CD14-positive monocyte (primary cell): ENCODE data around the gene TRAF3IP3. TPM values are rescaled to one million over a fixed set of nuclear protein-coding genes. Genes with fewer than 3 reads are reported as not detected.

Source experiments
- DNase-seq, 3 donors: peaks; one replicate each; pipeline ENCODE4 v3.0.0-alpha.2; 2011 to 2022
- H2AFZ ChIP-seq: 2 replicates; pipeline ENCODE4 v1.6.0; 2012; ENCODE audit warnings: mild to moderate bottlenecking, low read depth, low read length, inconsistent platforms; ENCODE audit not compliant: insufficient read depth, poor library complexity, severe bottlenecking
- H3K27ac ChIP-seq, 2 donors: 1 replicate in 1 of 2; 2 replicates in 1 of 2; pipeline ENCODE4 v1.5.1; 2012 to 2013; ENCODE audit warnings: low read length in 2 of 2, control low read depth in 1 of 2, inconsistent platforms in 1 of 2, low read depth in 1 of 2, mild to moderate bottlenecking in 1 of 2
- H3K27me3 ChIP-seq, 2 donors: one replicate each; pipeline versions ENCODE4 v1.6.0 to v1.6.1; 2011 to 2013; ENCODE audit warnings: low read length in 2 of 2; ENCODE audit not compliant: control insufficient read depth in 2 of 2, insufficient read depth in 2 of 2
- H3K36me3 ChIP-seq, 2 donors: replicated peaks in 1 of 2; 1 replicate in 1 of 2; 2 replicates in 1 of 2; pipeline versions ENCODE4 v1.5.1 to v1.6.1; 2012 to 2013; ENCODE audit warnings: low read length in 2 of 2, control low read depth in 1 of 2, inconsistent platforms in 1 of 2, mild to moderate bottlenecking in 1 of 2; ENCODE audit not compliant: insufficient read depth in 2 of 2, control insufficient read depth in 1 of 2
- H3K4me1 ChIP-seq, 2 donors: 1 replicate in 1 of 2; 2 replicates in 1 of 2; pipeline versions ENCODE4 v1.5.1 to v1.6.1; 2012 to 2013; ENCODE audit warnings: low read length in 2 of 2, control low read depth in 1 of 2, inconsistent platforms in 1 of 2, mild to moderate bottlenecking in 1 of 2, moderate library complexity in 1 of 2; ENCODE audit not compliant: insufficient read depth in 2 of 2, control insufficient read depth in 1 of 2
- H3K4me2 ChIP-seq: replicated peaks from 2 replicates; pipeline ENCODE3; 2012; ENCODE audit warnings: low read length, moderate library complexity, mild to moderate bottlenecking; ENCODE audit not compliant: poor library complexity, severe bottlenecking; ENCODE audit errors: extremely low read depth
- H3K4me3 ChIP-seq, 3 experiments: fragments of 200-600 bp in 1 of 3; sonication (generic) in 1 of 3; replicated peaks in 1 of 3; 1 replicate in 2 of 3; 2 replicates in 1 of 3; pipeline ENCODE4 v1.5.1; 2011 to 2013; ENCODE audit warnings: low read length in 3 of 3, mild to moderate bottlenecking in 3 of 3, control low read depth in 2 of 3, low read depth in 2 of 3, inconsistent platforms in 1 of 3, moderate library complexity in 1 of 3
- H3K79me2 ChIP-seq: 2 replicates; pipeline ENCODE4 v1.6.0; 2012; ENCODE audit warnings: mild to moderate bottlenecking, control low read depth, inconsistent platforms, low read length, moderate library complexity; ENCODE audit not compliant: insufficient read depth
- H3K9ac ChIP-seq: 2 replicates; pipeline ENCODE4 v1.6.0; 2017; ENCODE audit warnings: low read length, mild to moderate bottlenecking; ENCODE audit not compliant: insufficient read depth, poor library complexity, severe bottlenecking
- H3K9me3 ChIP-seq, 2 donors: replicated peaks in 1 of 2; 1 replicate in 1 of 2; 2 replicates in 1 of 2; pipeline versions ENCODE4 v1.5.1 to v1.6.1; 2012 to 2013; ENCODE audit warnings: low read length in 2 of 2, control low read depth in 1 of 2; ENCODE audit not compliant: control insufficient read depth in 1 of 2, insufficient read depth in 1 of 2
- H4K20me1 ChIP-seq: 2 replicates; pipeline ENCODE4 v1.6.0; 2012; ENCODE audit warnings: mild to moderate bottlenecking, low read length, control low read depth, moderate library complexity; ENCODE audit not compliant: insufficient read depth
- H3K27ac Mint-ChIP-seq, 7 donors: one replicate each; pipeline ENCODE4 v1.8.0; 2020; ENCODE audit warnings: mild to moderate bottlenecking in 7 of 7, mixed read lengths in 7 of 7, moderate library complexity in 6 of 7, inconsistent platforms in 2 of 7
- H3K27me3 Mint-ChIP-seq, 3 donors: one replicate each; pipeline ENCODE4 v1.8.0; 2021 to 2022; ENCODE audit warnings: low read depth in 3 of 3, mild to moderate bottlenecking in 3 of 3, mixed read lengths in 3 of 3, moderate library complexity in 3 of 3, inconsistent platforms in 1 of 3
- H3K36me3 Mint-ChIP-seq, 2 donors: one replicate each; pipeline ENCODE4 v1.8.0; 2020; ENCODE audit warnings: mixed read lengths in 2 of 2, inconsistent platforms in 1 of 2, mild to moderate bottlenecking in 1 of 2
- H3K4me1 Mint-ChIP-seq: one replicate; pipeline ENCODE4 v1.8.0; 2020; ENCODE audit warnings: mild to moderate bottlenecking, mixed read lengths
- H3K4me3 Mint-ChIP-seq, 2 donors: one replicate each; pipeline ENCODE4 v1.8.0; 2020; ENCODE audit warnings: mild to moderate bottlenecking in 2 of 2, mixed read lengths in 2 of 2, moderate library complexity in 1 of 2
- H3K9me3 Mint-ChIP-seq, 7 donors: one replicate each; pipeline ENCODE4 v1.8.0; 2020 to 2022; ENCODE audit warnings: mixed read lengths in 7 of 7, mild to moderate bottlenecking in 6 of 7, moderate library complexity in 6 of 7, inconsistent platforms in 2 of 7
- WGBS: methylation state at CpG from one replicate; pipeline ENCODE4 v1.1.5; 2013; ENCODE audit warnings: missing lambda C conversion rate; ENCODE audit not compliant: insufficient coverage; 5-methylcytosine and 5-hydroxymethylcytosine counted together
- intact Hi-C, 2 donors: fragments of 100-400 bp; cut with micrococcal nuclease; formaldehyde crosslinking; loops; one replicate each; pipeline versions ENCODE4 v1.15.0 to v1.15.1; 2023
- polyA plus RNA-seq, 3 donors: library from polyadenylated mRNA; depleted of rRNA in 1 of 3; unstranded in 2 of 3; stranded (reverse) in 1 of 3; fragments of 300-500 nt in 2 of 3; fragments of >200 nt in 1 of 3; fragmentation: Illumina TruSeq in 2 of 3; gene quantifications; 1 replicate in 2 of 3; 2 replicates in 1 of 3; pipeline ENCODE4 v1.2.3, GENCODE V29; 2012 to 2021
- TF ChIP-seq, protein P1 (sequence below): fragments of 200-600 bp; IDR thresholded peaks from one replicate; pipeline ENCODE4 v1.8.0; 2022; ENCODE audit warnings: antibody characterized with exemption, mild to moderate bottlenecking

Gene TRAF3IP3
- polyA plus RNA-seq, 3 donors, result 89.3 to 266 (median 111) TPM

GRCh38 chr1:209831615-209832014, 75.8 kb downstream of the TRAF3IP3 start:
- no CpG with 5 or more reads among the region's 1 CpG for WGBS
- Histone ChIP-seq H3K27me3 (no peaks in the 10 kb centered on the region), H3K4me2 (no peak overlapping the region), H3K79me2 (peaks cover 4% of the 10 kb centered on the region), H3K36me3 (peaks cover 56 to 67% of the 10 kb centered on the region in 2 donors), H3K4me1 (peaks cover 15 to 16% of the 10 kb centered on the region in 2 donors), H4K20me1 (no peaks in the 10 kb centered on the region), H2AFZ (no peak overlapping the region), H3K27ac (no peak overlapping the region), H3K9ac (no peak overlapping the region), H3K4me3 (no peak overlapping the region), H3K9me3 (no peaks in the 10 kb centered on the region)
- Mint-ChIP-seq H3K4me1 (peaks cover 13% of the 10 kb centered on the region), H3K36me3 (peaks cover 56 to 67% of the 10 kb centered on the region in 2 donors), H3K27me3 (no peaks in the 10 kb centered on the region), H3K4me3 (no peak overlapping the region), H3K9me3 (peaks cover 0 to 4% (median 0%) of the 10 kb centered on the region in 7 donors), H3K27ac (no peak overlapping the region)
- intact Hi-C loops, result no loop called here
- DNase-seq, result no peak
- TF ChIP-seq, protein P1, sequence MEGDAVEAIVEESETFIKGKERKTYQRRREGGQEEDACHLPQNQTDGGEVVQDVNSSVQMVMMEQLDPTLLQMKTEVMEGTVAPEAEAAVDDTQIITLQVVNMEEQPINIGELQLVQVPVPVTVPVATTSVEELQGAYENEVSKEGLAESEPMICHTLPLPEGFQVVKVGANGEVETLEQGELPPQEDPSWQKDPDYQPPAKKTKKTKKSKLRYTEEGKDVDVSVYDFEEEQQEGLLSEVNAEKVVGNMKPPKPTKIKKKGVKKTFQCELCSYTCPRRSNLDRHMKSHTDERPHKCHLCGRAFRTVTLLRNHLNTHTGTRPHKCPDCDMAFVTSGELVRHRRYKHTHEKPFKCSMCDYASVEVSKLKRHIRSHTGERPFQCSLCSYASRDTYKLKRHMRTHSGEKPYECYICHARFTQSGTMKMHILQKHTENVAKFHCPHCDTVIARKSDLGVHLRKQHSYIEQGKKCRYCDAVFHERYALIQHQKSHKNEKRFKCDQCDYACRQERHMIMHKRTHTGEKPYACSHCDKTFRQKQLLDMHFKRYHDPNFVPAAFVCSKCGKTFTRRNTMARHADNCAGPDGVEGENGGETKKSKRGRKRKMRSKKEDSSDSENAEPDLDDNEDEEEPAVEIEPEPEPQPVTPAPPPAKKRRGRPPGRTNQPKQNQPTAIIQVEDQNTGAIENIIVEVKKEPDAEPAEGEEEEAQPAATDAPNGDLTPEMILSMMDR, result no peak

Other genes starting within 250 kb of the TRAF3IP3 start
- not detected for gene CAMK1G, start 172.3 kb upstream of the TRAF3IP3 start, polyA plus RNA-seq
- gene LAMB3, start 103.6 kb upstream of the TRAF3IP3 start, polyA plus RNA-seq, result under 1 TPM; 0.29 to 0.67 (median 0.30) TPM
- 1,000 to 10,000 TPM in 1 of 3 donors, 100 to 1,000 TPM in 2; 176 to 1,583 (median 373) TPM for gene G0S2, start 80.6 kb upstream of the TRAF3IP3 start, polyA plus RNA-seq
- gene HSD11B1, start 51.2 kb upstream of the TRAF3IP3 start, polyA plus RNA-seq, result not detected
- under 1 TPM; 0.07 to 0.47 (median 0.19) TPM for gene C1orf74, start 28.5 kb downstream of the TRAF3IP3 start, polyA plus RNA-seq
- under 1 TPM; 0.21 to 0.62 (median 0.35) TPM for gene IRF6, start 50.1 kb downstream of the TRAF3IP3 start, polyA plus RNA-seq
- gene UTP25, start 71.9 kb downstream of the TRAF3IP3 start, polyA plus RNA-seq, result 1 to 10 TPM in 2 of 3 donors, under 1 TPM in 1; 0.98 to 1.4 (median 1.1) TPM
- gene SYT14, start 182.2 kb downstream of the TRAF3IP3 start, polyA plus RNA-seq, result not detected